HEK293 (cell line): ENCODE results near the gene FIG4.

Experiments
- ATF2 ChIP-seq: fragments of 450-650 bp; formaldehyde crosslinking; IDR thresholded peaks from 2 replicates; pipeline ENCODE4 v1.5.1; 2016; ENCODE audit warnings: missing biosample characterization, missing genetic modification characterization, low read depth
- CTCF ChIP-seq: fragments of 450-650 bp; formaldehyde crosslinking; IDR thresholded peaks from 2 replicates; pipeline ENCODE4 v1.5.1; 2016; ENCODE audit warnings: missing biosample characterization, missing genetic modification characterization
- REST ChIP-seq: fragments of 450-650 bp; formaldehyde crosslinking; IDR thresholded peaks from 2 replicates; pipeline ENCODE4 v1.5.1; 2016; ENCODE audit warnings: missing biosample characterization, missing genetic modification characterization
- SP2 ChIP-seq: fragments of 450-650 bp; formaldehyde crosslinking; IDR thresholded peaks from 2 replicates; pipeline ENCODE4 v1.5.1; 2016; ENCODE audit warnings: missing biosample characterization, missing genetic modification characterization
- YY1 ChIP-seq: fragments of 450-650 bp; formaldehyde crosslinking; IDR thresholded peaks from 2 replicates; pipeline ENCODE4 v1.5.1; 2018; ENCODE audit warnings: missing biosample characterization, missing genetic modification characterization
- ZBTB21 ChIP-seq: fragments of 450-650 bp; formaldehyde crosslinking; IDR thresholded peaks from 2 replicates; pipeline ENCODE4 v1.5.1; 2017; ENCODE audit warnings: missing biosample characterization, missing genetic modification characterization
- ZBTB8A ChIP-seq: fragments of 450-650 bp; formaldehyde crosslinking; IDR thresholded peaks from 2 replicates; pipeline ENCODE4 v1.5.1; 2016; ENCODE audit warnings: missing biosample characterization, missing genetic modification characterization
- ZFP41 ChIP-seq: fragments of 450-650 bp; formaldehyde crosslinking; IDR thresholded peaks from 2 replicates; pipeline ENCODE4 v1.5.1; 2016; ENCODE audit warnings: missing biosample characterization, missing genetic modification characterization, borderline replicate concordance
- ZNF394 ChIP-seq: fragments of 450-650 bp; formaldehyde crosslinking; IDR thresholded peaks from 2 replicates; pipeline ENCODE4 v1.5.1; 2016; ENCODE audit warnings: missing biosample characterization, missing genetic modification characterization, mild to moderate bottlenecking, moderate library complexity, borderline replicate concordance
- ZNF513 ChIP-seq: fragments of 450-650 bp; IDR thresholded peaks from 2 replicates; pipeline ENCODE4 v1.5.1; 2018; ENCODE audit warnings: missing biosample characterization, missing genetic modification characterization

- TF ChIP-seq CTCF (tag by site-specific recombination) (no peak), SP2 (tag by site-specific recombination) (no peak), REST (tag by site-specific recombination) (no peak), ZNF394 (tag by site-specific recombination) (no peak), YY1 (tag by site-specific recombination) (no peak), ZFP41 (no peak), ZBTB21 (tag by site-specific recombination) (no peak), ZNF513 (tag by site-specific recombination) (no peak), ATF2 (tag by site-specific recombination) (no peak), ZBTB8A (no peak)
These were observed 56.1 kb downstream of the FIG4 start for GRCh38 chr6:109747221-109747620.
